Measurements from ENCODE around the gene SNX21.

DNA sequence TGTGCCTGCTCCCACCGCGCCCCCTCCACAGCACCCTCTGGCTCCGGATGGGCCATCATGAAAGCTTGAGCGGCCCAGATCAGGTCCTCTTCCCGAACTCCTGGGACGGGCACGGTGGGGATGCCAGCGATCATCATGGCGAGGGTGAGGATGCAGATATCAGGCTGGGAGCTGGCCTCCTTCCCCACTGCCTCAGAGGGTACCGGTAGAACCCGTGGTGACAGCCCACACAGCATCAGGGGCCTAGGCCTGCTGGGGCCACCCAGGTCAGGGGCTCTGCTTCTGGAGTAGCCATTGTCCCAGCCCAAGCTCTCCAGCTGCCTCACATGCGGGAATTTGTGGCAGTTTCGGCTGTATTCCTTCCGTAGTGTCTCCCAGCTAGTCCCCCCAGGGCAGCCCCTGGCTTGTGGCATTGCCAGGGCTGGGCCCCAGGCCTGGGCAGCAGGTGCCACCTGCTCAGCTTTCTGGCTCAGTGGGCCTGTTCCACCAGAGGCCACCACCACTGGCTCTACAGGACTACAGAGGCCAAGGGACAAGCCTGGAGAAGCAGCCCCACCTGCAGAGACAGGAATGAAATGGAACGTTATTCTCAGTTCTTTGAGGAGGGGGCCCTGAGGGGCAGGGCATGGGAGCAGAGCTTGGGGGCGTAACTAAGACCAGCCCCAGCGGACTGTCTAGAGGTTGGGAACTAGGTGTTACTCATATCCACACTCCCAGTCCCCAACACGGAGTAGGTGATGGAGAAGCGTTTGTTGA lies 53.2 kb downstream of the SNX21 start:
- TF ChIP-seq, protein P1, sequence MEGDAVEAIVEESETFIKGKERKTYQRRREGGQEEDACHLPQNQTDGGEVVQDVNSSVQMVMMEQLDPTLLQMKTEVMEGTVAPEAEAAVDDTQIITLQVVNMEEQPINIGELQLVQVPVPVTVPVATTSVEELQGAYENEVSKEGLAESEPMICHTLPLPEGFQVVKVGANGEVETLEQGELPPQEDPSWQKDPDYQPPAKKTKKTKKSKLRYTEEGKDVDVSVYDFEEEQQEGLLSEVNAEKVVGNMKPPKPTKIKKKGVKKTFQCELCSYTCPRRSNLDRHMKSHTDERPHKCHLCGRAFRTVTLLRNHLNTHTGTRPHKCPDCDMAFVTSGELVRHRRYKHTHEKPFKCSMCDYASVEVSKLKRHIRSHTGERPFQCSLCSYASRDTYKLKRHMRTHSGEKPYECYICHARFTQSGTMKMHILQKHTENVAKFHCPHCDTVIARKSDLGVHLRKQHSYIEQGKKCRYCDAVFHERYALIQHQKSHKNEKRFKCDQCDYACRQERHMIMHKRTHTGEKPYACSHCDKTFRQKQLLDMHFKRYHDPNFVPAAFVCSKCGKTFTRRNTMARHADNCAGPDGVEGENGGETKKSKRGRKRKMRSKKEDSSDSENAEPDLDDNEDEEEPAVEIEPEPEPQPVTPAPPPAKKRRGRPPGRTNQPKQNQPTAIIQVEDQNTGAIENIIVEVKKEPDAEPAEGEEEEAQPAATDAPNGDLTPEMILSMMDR (conservative IDR thresholded peaks at IDR 0.05) = no peak
- TF ChIP-seq EZH2 (IDR thresholded peaks at IDR 0.05; ENCODE audit: low read depth) = no peak

Measured in PC-9 (cell line).